LNCaP clone FGC (cell line): ENCODE data around the gene GCGR.
"Not testable (repeated sequence)": the region's sequence is repeated elsewhere in the genome, so short reads cannot be mapped to it uniquely, and the experiment has no call there.

Experiments used
- DNase-seq: peaks from one replicate; pipeline ENCODE4 v3.0.0-alpha.2; 2011; ENCODE audit warnings: low read depth
- H3K4me3 ChIP-seq: 2 replicates; pipeline ENCODE4 v1.5.1; 2011; ENCODE audit warnings: mild to moderate bottlenecking, low read depth, low read length, control low read depth
- CTCF ChIP-seq: IDR thresholded peaks from 2 replicates; pipeline ENCODE4 v1.5.1; 2012; ENCODE audit warnings: mild to moderate bottlenecking; ENCODE audit not compliant: control insufficient read depth, insufficient read depth; ENCODE audit errors: extremely low read depth

Gene GCGR

DNA sequence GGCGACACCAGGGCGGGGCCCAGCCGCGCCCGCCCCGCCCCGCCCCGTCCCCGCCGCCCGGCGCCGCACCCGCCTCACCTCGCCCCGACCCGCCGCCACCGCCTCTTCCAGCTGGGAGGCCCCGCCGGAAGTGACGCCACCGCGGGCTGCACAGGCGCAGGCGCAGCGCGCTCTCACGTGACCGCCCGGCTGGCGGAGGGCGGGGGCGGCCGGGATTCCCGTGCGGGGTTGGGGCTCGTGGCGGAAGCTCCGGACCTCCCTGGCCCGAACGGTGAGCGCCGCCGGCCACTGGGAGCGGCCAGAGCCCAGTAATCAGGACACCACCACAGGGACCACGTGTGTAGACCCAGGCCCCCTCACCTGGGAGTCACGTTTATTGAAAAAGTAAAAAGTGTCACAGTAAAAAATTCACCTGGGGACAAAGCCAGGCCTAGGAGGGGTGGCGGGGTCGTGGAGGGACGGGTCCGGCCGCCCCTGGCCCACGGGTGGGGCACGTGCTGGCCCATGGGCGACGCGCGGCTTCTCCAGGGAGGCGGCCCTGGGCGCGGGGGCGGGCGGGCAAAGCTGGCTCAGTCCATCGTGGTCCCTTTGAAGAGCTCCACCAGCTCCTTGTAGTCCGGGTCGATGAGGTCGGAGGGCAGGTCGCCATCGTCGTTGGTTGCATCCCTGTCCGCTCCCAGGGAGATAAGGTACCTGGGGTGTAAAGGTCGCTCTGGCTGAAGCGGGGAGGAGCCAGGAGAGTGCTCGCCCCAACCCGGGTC is 29.4 kb downstream of the GCGR start, which contains the start of gene MCRIP1:
Gene MCRIP1, minus strand, starts transcription at position 132 of the 761 bp plus-strand sequence. CDS start 8,785 bp downstream, outside the sequence.
- H3K4me3 ChIP-seq: peak within 1 kb of the TSS; percentile 83
- peak; percentile 72 for DNase-seq
- no peak for TF ChIP-seq CTCF

DNA sequence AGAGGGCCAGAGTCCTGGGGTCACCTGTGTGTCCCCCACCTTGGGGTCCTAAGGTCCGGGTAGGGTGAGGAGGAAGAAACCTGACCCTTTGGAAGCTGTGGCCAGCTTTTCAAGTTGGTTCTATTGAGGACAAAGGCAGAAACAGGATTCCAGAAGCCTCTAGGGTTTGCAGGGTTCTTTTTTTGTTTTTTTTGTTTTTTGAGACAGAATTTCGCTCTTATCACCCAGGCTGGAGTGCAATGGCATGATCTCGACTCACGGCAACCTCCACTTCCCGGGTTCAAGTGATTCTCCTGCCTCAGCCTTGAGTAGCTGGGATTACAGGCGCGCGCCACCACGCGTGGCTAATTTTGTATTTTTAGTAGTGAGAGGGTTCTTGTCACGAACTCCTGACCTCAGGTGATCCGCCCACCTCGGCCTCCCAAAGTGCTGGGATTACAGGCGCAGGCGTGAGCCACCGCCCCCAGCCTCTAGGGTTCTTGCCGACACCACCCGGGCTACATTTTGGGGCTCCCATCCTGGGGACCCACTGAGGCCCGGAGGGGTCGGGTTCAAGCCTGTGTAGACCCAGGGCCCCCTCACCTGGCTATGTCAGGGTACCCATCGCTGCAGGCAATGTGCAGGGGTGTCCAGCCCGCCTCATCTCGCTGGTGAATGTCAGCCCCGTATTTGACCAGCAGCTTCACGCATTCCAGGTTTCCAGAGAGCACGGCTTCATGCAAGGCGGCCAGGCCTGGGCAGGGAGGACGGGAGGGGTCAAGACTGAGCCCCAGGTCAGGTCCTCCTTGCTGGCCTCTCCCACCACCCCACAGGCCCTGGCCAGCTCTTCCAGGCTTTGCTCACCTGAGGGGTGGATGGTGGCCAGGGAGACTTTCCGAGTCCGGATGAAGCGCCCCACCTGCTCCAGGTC is 30.2 kb downstream of the GCGR start:
- no peak for DNase-seq
- peak overlapping the region; percentile 83 for H3K4me3 ChIP-seq
- no peak for TF ChIP-seq CTCF

GRCh38 chr17:81834831-81835267 is 30.9 kb downstream of the GCGR start, which contains the start of gene PPP1R27:
TSS of gene PPP1R27 (minus strand) at chr17:81835050. CDS start at chr17:81834953, 97 bp downstream.
- DNase-seq: no peak
- H3K4me3 ChIP-seq: peak within 1 kb of the TSS; percentile 83
- no peak for TF ChIP-seq CTCF

DNA sequence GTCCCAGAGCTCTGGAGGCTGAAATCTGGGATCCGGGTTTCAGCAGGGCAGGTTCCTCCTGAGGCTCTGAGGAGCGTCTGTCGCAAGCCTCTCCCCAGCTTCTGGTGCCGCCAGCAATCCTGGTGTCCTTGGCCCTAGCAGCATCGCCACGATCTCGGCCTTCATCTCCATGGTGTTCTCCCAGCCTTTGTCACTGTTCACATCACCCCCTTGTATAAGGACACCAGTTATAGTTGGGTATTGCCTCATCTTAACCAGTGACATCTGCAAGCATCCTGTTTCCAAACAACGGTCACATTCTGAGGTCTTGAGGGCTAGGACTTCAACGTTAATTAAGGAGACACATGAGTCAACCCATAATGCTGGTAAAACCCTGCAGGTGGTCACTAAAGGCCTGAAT is 33.7 kb downstream of the GCGR start:
- no peak for TF ChIP-seq CTCF
- H3K4me3 ChIP-seq: no peak overlapping the region
- DNase-seq: no peak

GRCh38 chr17:81838753-81839255 is 34.9 kb downstream of the GCGR start:
- no peak for TF ChIP-seq CTCF
- no peak for DNase-seq
- no peak overlapping the region for H3K4me3 ChIP-seq

DNA sequence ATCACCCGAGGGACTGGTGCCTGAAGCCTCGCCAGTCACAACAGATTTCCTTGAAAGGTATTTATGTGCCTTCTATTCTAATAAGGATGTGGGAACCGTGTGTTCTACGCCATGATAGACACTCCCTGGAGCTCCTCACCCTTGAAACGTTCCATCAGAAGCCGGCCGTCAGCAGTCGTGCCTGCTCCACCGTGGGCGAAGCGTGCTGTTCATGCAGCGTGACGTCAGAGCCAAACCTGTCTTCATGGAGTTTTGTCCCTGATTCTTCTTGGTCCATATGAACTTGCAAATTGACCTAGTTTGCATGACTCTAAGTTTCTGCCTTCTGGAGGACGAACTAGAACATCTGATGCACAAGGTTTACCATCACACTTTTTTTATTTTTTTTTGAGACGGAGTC is 35.4 kb downstream of the GCGR start:
- H3K4me3 ChIP-seq: no peak overlapping the region
- no peak for TF ChIP-seq CTCF
- no peak for DNase-seq

GRCh38 chr17:81840059-81840458 is 36.1 kb downstream of the GCGR start:
- DNase-seq, H3K4me3 ChIP-seq: not testable (repeated sequence)
